Liver (tissue), 3 donors: ENCODE results near the gene ZNF846.
"Not testable (repeated sequence)": the region's sequence is repeated elsewhere in the genome, so short reads cannot be mapped to it uniquely, and the experiment has no call there.

Experiments
- EGR1 ChIP-seq, 2 donors: IDR thresholded peaks; 2 replicates each; pipeline ENCODE4 v1.6.1; 2016 to 2018; ENCODE audit warnings: antibody characterized with exemption in 2 of 2, low read depth in 2 of 2
- FOXA1 ChIP-seq: IDR thresholded peaks from 2 replicates; pipeline ENCODE4 v1.6.1; 2016; ENCODE audit warnings: antibody characterized with exemption
- GABPA ChIP-seq, 2 donors: IDR thresholded peaks in 1 of 2; conservative IDR thresholded peaks in 1 of 2; 2 replicates each; pipeline ENCODE4 v1.6.1; 2016; ENCODE audit warnings: antibody characterized with exemption in 2 of 2, mild to moderate bottlenecking in 1 of 2, moderate library complexity in 1 of 2
- JUND ChIP-seq, 2 donors: IDR thresholded peaks; 2 replicates each; pipeline ENCODE4 v1.6.1; 2016; ENCODE audit warnings: antibody characterized with exemption in 2 of 2
- RAD21 ChIP-seq, 2 donors: IDR thresholded peaks; 2 replicates each; pipeline ENCODE4 v1.6.1; 2016; ENCODE audit warnings: antibody characterized with exemption in 2 of 2, mild to moderate bottlenecking in 2 of 2
- RXRA ChIP-seq, 2 donors: IDR thresholded peaks; 2 replicates each; pipeline ENCODE4 v1.6.1; 2017 to 2018; ENCODE audit warnings: antibody characterized with exemption in 2 of 2, mild to moderate bottlenecking in 1 of 2
- SP1 ChIP-seq: IDR thresholded peaks from 2 replicates; pipeline ENCODE4 v1.6.1; 2018; ENCODE audit warnings: antibody characterized with exemption, mild to moderate bottlenecking
- TAF1 ChIP-seq: conservative IDR thresholded peaks from 2 replicates; pipeline ENCODE4 v1.6.1; 2016; ENCODE audit warnings: antibody characterized with exemption, mild to moderate bottlenecking
- YY1 ChIP-seq: IDR thresholded peaks from 2 replicates; pipeline ENCODE4 v1.6.1; 2016; ENCODE audit warnings: antibody characterized with exemption, mild to moderate bottlenecking
- TF ChIP-seq, protein P1 (sequence below): IDR thresholded peaks from 2 replicates; pipeline ENCODE4 v1.6.1; 2016; ENCODE audit warnings: antibody characterized with exemption
- TF ChIP-seq, protein P2 (sequence below): fragments of 150-350 bp; IDR thresholded peaks from 2 replicates; pipeline ENCODE4 v1.5.1; 2017; ENCODE audit warnings: improper control_type of control experiment, low read depth, low read length; ENCODE audit not compliant: missing input control
- TF ChIP-seq, protein P3 (sequence below): IDR thresholded peaks from 2 replicates; pipeline ENCODE4 v1.6.1; 2016; ENCODE audit warnings: antibody characterized with exemption
- TF ChIP-seq, protein P4 (sequence below): IDR thresholded peaks from 2 replicates; pipeline ENCODE4 v1.6.1; 2016; ENCODE audit warnings: antibody characterized with exemption
- TF ChIP-seq, protein P5 (sequence below): IDR thresholded peaks from 2 replicates; pipeline ENCODE4 v1.6.1; 2016; ENCODE audit warnings: antibody characterized with exemption, mild to moderate bottlenecking
- donor health status: healthy.
- donor health status: healthy.

DNA sequence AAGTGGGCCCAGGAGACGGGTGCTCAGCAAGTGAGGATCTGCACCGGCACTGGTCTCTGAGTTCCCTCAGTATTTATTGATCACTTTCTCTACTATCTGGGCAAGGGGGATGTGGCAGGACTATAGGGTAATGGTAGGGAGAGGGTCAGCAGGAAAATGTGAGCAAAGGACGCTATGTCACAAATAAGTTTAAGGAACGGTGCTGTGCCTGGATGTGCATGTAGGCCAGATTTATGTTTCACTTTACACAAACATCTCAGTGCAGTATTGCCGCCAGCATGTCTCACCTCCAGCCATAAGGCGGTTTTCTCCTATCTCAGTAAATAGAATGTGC, 15.6 kb upstream of the ZNF846 start:
- not testable (repeated sequence) for TF ChIP-seq FOXA1; GABPA (IDR thresholded peaks at IDR 0.05 in 1 of 2, conservative IDR thresholded peaks at IDR 0.05 in 1 of 2); RAD21 (IDR thresholded peaks at IDR 0.05); JUND (IDR thresholded peaks at IDR 0.05); RXRA (IDR thresholded peaks at IDR 0.05); TAF1; EGR1 (IDR thresholded peaks at IDR 0.05; ENCODE audit: low read depth in 2 of 2); YY1; SP1
- TF ChIP-seq, protein P1, sequence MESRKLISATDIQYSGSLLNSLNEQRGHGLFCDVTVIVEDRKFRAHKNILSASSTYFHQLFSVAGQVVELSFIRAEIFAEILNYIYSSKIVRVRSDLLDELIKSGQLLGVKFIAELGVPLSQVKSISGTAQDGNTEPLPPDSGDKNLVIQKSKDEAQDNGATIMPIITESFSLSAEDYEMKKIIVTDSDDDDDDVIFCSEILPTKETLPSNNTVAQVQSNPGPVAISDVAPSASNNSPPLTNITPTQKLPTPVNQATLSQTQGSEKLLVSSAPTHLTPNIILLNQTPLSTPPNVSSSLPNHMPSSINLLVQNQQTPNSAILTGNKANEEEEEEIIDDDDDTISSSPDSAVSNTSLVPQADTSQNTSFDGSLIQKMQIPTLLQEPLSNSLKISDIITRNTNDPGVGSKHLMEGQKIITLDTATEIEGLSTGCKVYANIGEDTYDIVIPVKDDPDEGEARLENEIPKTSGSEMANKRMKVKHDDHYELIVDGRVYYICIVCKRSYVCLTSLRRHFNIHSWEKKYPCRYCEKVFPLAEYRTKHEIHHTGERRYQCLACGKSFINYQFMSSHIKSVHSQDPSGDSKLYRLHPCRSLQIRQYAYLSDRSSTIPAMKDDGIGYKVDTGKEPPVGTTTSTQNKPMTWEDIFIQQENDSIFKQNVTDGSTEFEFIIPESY = not testable (repeated sequence)
- TF ChIP-seq, protein P2, sequence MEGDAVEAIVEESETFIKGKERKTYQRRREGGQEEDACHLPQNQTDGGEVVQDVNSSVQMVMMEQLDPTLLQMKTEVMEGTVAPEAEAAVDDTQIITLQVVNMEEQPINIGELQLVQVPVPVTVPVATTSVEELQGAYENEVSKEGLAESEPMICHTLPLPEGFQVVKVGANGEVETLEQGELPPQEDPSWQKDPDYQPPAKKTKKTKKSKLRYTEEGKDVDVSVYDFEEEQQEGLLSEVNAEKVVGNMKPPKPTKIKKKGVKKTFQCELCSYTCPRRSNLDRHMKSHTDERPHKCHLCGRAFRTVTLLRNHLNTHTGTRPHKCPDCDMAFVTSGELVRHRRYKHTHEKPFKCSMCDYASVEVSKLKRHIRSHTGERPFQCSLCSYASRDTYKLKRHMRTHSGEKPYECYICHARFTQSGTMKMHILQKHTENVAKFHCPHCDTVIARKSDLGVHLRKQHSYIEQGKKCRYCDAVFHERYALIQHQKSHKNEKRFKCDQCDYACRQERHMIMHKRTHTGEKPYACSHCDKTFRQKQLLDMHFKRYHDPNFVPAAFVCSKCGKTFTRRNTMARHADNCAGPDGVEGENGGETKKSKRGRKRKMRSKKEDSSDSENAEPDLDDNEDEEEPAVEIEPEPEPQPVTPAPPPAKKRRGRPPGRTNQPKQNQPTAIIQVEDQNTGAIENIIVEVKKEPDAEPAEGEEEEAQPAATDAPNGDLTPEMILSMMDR = not testable (repeated sequence)
- TF ChIP-seq, protein P3, sequence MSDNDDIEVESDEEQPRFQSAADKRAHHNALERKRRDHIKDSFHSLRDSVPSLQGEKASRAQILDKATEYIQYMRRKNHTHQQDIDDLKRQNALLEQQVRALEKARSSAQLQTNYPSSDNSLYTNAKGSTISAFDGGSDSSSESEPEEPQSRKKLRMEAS = not testable (repeated sequence)
- TF ChIP-seq, protein P4, sequence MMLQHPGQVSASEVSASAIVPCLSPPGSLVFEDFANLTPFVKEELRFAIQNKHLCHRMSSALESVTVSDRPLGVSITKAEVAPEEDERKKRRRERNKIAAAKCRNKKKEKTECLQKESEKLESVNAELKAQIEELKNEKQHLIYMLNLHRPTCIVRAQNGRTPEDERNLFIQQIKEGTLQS = not testable (repeated sequence)
- TF ChIP-seq, protein P5, sequence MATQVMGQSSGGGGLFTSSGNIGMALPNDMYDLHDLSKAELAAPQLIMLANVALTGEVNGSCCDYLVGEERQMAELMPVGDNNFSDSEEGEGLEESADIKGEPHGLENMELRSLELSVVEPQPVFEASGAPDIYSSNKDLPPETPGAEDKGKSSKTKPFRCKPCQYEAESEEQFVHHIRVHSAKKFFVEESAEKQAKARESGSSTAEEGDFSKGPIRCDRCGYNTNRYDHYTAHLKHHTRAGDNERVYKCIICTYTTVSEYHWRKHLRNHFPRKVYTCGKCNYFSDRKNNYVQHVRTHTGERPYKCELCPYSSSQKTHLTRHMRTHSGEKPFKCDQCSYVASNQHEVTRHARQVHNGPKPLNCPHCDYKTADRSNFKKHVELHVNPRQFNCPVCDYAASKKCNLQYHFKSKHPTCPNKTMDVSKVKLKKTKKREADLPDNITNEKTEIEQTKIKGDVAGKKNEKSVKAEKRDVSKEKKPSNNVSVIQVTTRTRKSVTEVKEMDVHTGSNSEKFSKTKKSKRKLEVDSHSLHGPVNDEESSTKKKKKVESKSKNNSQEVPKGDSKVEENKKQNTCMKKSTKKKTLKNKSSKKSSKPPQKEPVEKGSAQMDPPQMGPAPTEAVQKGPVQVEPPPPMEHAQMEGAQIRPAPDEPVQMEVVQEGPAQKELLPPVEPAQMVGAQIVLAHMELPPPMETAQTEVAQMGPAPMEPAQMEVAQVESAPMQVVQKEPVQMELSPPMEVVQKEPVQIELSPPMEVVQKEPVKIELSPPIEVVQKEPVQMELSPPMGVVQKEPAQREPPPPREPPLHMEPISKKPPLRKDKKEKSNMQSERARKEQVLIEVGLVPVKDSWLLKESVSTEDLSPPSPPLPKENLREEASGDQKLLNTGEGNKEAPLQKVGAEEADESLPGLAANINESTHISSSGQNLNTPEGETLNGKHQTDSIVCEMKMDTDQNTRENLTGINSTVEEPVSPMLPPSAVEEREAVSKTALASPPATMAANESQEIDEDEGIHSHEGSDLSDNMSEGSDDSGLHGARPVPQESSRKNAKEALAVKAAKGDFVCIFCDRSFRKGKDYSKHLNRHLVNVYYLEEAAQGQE = not testable (repeated sequence)
